ENCODE measurements around the gene KCNJ13. TPM values are rescaled to one million over a fixed set of nuclear protein-coding genes. Genes with fewer than 3 reads are reported as not detected.

KCNJ13 gene
- total RNA-seq, 6 experiments from 2014 or later, result not detected

GRCh38 chr2:232749331-232749730, 27.0 kb downstream of the KCNJ13 start:
- DNase-seq (no peak), ATAC-seq (no peak)
- Histone ChIP-seq H3K4me3 (no peak overlapping the region), H3K27ac (no peak overlapping the region), H3K4me1 (no peaks in the 10 kb centered on the region), H3K9me3 (no peaks in the 10 kb centered on the region), H3K36me3 (peaks cover 0 to 41% (median 15%) of the 10 kb centered on the region in 4 donors), H3K27me3 (no peaks in the 10 kb centered on the region)
- 90% methylated on average over 3 of the region's 3 CpGs for WGBS (ENCODE audit: insufficient coverage, low coverage, low lambda C conversion rate, missing lambda C conversion rate)
- intact Hi-C loops (cut with DNase I), result no loop called here
- no peak for TF ChIP-seq CTCF (IDR thresholded peaks at IDR 0.05)
- TF ChIP-seq POLR2A (IDR thresholded peaks at IDR 0.05), result no peak

- H3K4me3 ChIP-seq, result no peak overlapping the region
- no peaks in the 10 kb centered on the region for H3K4me1 ChIP-seq
- WGBS (ENCODE audit: insufficient coverage, low coverage, low lambda C conversion rate, missing lambda C conversion rate), result 87% methylated on average over 3 of the region's 3 CpGs
- no peak for DNase-seq
- ATAC-seq, result no peak
- H3K36me3 ChIP-seq, result peaks cover 0 to 41% (median 15%) of the 10 kb centered on the region in 4 donors
- TF ChIP-seq CTCF (IDR thresholded peaks at IDR 0.05), result no peak
- TF ChIP-seq POLR2A (IDR thresholded peaks at IDR 0.05), result no peak
- H3K9me3 ChIP-seq, result no peaks in the 10 kb centered on the region
- no peak overlapping the region for H3K27ac ChIP-seq
- no peaks in the 10 kb centered on the region for H3K27me3 ChIP-seq
- intact Hi-C loops (cut with DNase I), result no loop called here
These were observed 28.3 kb downstream of the KCNJ13 start for GRCh38 chr2:232748038-232748437.

- intact Hi-C loops (cut with DNase I), result no loop called here
- Histone ChIP-seq H3K9me3 (no peaks in the 10 kb centered on the region), H3K4me3 (no peak overlapping the region), H3K27ac (no peak overlapping the region), H3K27me3 (no peaks in the 10 kb centered on the region), H3K36me3 (peaks cover 0 to 25% (median 14%) of the 10 kb centered on the region in 4 donors), H3K4me1 (no peaks in the 10 kb centered on the region)
- TF ChIP-seq CTCF (IDR thresholded peaks at IDR 0.05), result no peak
- TF ChIP-seq POLR2A (IDR thresholded peaks at IDR 0.05), result no peak
- no peak for DNase-seq
- 92% methylated on average over 1 of the region's 1 CpG for WGBS (ENCODE audit: insufficient coverage, low coverage, low lambda C conversion rate, missing lambda C conversion rate)
- no peak for ATAC-seq
These were observed 31.4 kb downstream of the KCNJ13 start for GRCh38 chr2:232744963-232745362.

GRCh38 chr2:232741972-232742371, 34.4 kb downstream of the KCNJ13 start:
- no peaks in the 10 kb centered on the region for H3K4me1 ChIP-seq
- no peaks in the 10 kb centered on the region for H3K27me3 ChIP-seq
- H3K27ac ChIP-seq, result no peak overlapping the region
- TF ChIP-seq CTCF (IDR thresholded peaks at IDR 0.05) (no peak), POLR2A (IDR thresholded peaks at IDR 0.05) (no peak)
- ATAC-seq (no peak), DNase-seq (no peak)
- peaks cover 0 to 10% (median 6%) of the 10 kb centered on the region in 4 donors for H3K36me3 ChIP-seq
- H3K4me3 ChIP-seq, result no peak overlapping the region
- H3K9me3 ChIP-seq, result no peaks in the 10 kb centered on the region
- intact Hi-C loops (cut with DNase I), result no loop called here
- 87% methylated on average over 3 of the region's 3 CpGs for WGBS (ENCODE audit: insufficient coverage, low coverage, low lambda C conversion rate, missing lambda C conversion rate)

- no peaks in the 10 kb centered on the region for H3K4me1 ChIP-seq
- no peaks in the 10 kb centered on the region for H3K9me3 ChIP-seq
- no peaks in the 10 kb centered on the region for H3K27me3 ChIP-seq
- 68% methylated on average over 2 of the region's 4 CpGs for WGBS (ENCODE audit: insufficient coverage, low coverage, low lambda C conversion rate, missing lambda C conversion rate)
- H3K4me3 ChIP-seq, result no peak overlapping the region
- ATAC-seq (no peak), DNase-seq (no peak)
- intact Hi-C loops (cut with DNase I), result no loop called here
- no peak overlapping the region for H3K27ac ChIP-seq
- TF ChIP-seq CTCF (IDR thresholded peaks at IDR 0.05), result no peak
- TF ChIP-seq POLR2A (IDR thresholded peaks at IDR 0.05), result no peak
- peaks cover 0 to 10% (median 7%) of the 10 kb centered on the region in 4 donors for H3K36me3 ChIP-seq
These were observed 35.1 kb downstream of the KCNJ13 start for GRCh38 chr2:232741294-232741693.
